Activated naive CD4-positive, alpha-beta T cell treated with anti-CD3 and anti-CD28 coated beads, Interleukin-2, amount 10 ng/mL, durations not matched to agents 7 days and 5 days (primary cell): ENCODE data around the gene ZNF423.
A peak's percentile ranks its signal among the peaks of the same experiment; 100 is the strongest.

ENCODE experiments used
- CTCF ChIA-PET: fragments of 350-600 bp; sonication (Branson Sonifier 250); formaldehyde crosslinking; loops from one replicate; lab custom pipeline; 2021; ENCODE audit warnings: antibody characterized with exemption; lab: Charles Lee
- DNase-seq: peaks from one replicate; pipeline ENCODE4 v3.0.0-alpha.2; 2020
- H3K27ac Mint-ChIP-seq: one replicate; pipeline ENCODE4 v1.8.0; 2021; ENCODE audit warnings: mild to moderate bottlenecking, moderate library complexity, mixed read lengths
- H3K27me3 Mint-ChIP-seq: one replicate; pipeline ENCODE4 v1.8.0; 2021; ENCODE audit warnings: mild to moderate bottlenecking, mixed read lengths
- H3K36me3 Mint-ChIP-seq: one replicate; pipeline ENCODE4 v1.8.0; 2021; ENCODE audit warnings: mixed read lengths
- H3K4me1 Mint-ChIP-seq: one replicate; pipeline ENCODE4 v1.8.0; 2021; ENCODE audit warnings: mixed read lengths
- H3K4me3 Mint-ChIP-seq: one replicate; pipeline ENCODE4 v1.8.0; 2021; ENCODE audit warnings: mild to moderate bottlenecking, moderate library complexity, mixed read lengths
- H3K9me3 Mint-ChIP-seq: one replicate; pipeline ENCODE4 v1.8.0; 2021; ENCODE audit warnings: mixed read lengths

The ZNF423 gene

DNA sequence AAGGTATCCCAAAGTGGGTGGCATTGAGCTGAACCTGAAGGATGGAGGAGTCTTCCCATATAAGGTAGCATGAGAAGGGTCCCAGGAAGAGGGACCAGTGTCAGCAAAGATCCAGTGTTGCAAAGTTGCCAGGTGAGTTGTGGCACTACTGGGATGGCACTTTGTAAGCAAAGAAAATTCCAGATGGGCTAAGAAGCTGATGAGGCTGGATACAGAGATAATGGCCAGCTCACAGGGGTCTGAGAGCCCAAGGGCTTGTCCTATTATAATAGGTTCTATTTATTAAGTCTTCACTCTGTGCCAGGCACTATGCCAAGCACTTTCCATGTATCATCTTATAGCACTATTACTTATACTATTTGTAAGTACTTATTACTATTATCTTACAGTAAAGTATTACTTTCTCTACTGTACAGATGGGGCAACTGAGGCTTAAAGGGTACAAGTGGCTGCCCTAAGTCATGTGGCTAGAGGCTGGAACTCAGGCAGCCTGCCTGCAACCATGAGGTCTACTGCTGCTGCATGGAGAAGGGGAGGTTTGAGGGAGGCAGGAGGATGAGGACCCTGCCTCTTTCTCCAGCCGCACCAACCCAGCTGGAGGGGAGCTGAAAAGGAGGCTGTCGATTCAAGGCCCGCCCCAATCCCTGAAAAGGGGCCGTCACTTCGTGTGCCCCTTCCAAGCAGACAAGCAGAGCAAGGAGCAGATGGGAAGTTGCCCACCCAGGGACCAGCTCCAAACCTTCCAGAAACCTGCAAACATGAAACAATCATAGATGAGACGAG lies 395.8 kb downstream of the ZNF423 start:
- CTCF ChIA-PET, result interaction anchor here (1.9 kb wide), 1 partner anchor 18 kb away, joined by 5 read pairs; no protein-coding TSS in a partner anchor
- H3K27ac Mint-ChIP-seq, result no peak overlapping the region
- H3K9me3 Mint-ChIP-seq, result no peaks in the 10 kb centered on the region
- no peaks in the 10 kb centered on the region for H3K36me3 Mint-ChIP-seq
- peaks cover 47% of the 10 kb centered on the region for H3K4me1 Mint-ChIP-seq
- DNase-seq, result no peak
- H3K4me3 Mint-ChIP-seq, result no peak overlapping the region
- H3K27me3 Mint-ChIP-seq, result peaks cover 12% of the 10 kb centered on the region

DNA sequence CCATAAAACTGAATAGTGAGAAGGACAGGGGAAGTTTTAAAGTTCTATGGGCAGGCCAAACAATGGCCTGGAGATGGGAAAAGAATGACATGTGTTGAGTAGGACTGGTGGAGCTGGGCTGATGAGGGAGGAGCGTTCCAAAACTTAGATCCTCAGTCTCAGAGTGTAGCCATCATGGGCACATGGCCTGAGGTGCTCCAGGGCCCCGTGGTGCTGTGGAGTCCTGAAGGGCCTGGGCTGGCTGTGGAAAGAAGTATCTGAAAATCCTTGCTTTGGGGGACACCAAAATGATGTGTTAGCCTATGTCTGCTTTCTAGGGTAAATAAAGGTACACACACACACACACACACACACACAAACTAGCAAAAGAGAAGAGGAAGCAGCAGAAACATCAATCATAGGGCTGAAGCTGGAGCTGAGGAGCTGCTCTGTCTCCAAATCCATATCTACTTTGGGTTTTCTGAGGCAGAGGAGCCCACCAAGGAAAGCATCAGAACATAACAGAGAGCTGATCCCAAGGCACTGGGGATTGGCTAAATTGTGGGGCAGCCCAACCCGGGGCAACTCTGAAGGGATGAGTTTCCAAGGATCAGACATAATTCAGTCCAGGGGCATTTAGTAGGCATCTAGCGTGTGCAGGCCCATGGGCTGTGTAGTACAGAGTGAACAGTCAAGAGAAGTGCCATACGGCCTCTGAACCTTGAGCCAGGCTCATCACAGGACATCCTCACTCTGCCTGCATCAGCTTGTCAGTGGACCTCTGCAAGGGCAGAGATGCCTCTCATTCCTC lies 397.1 kb downstream of the ZNF423 start:
- no peaks in the 10 kb centered on the region for H3K36me3 Mint-ChIP-seq
- H3K4me1 Mint-ChIP-seq, result peaks cover 37% of the 10 kb centered on the region
- no peak for DNase-seq
- H3K27ac Mint-ChIP-seq, result no peak overlapping the region
- H3K27me3 Mint-ChIP-seq, result peaks cover 7% of the 10 kb centered on the region
- H3K4me3 Mint-ChIP-seq, result no peak overlapping the region
- no peaks in the 10 kb centered on the region for H3K9me3 Mint-ChIP-seq
- CTCF ChIA-PET, result no interaction called here

DNA sequence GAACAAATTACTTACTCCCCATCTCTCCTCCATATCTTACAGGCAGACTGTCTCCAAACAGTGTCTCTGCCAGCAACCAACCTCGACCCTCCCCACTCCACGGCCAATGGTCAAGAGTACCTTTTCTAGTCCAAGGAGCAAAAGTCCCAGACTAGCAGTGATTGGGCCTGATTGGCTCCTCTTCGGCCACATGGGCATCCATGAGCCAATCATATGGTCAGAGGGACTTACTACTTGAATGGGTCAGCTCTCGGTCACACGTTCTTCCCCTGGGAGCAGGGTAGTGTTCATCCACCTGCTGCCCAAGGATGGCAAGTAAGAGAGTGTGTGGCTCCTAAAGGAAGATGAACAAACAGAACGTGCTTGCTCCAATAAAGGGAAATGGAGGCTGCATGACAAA lies 397.7 kb downstream of the ZNF423 start:
- H3K4me3 Mint-ChIP-seq, result no peak overlapping the region
- no peaks in the 10 kb centered on the region for H3K36me3 Mint-ChIP-seq

DNA sequence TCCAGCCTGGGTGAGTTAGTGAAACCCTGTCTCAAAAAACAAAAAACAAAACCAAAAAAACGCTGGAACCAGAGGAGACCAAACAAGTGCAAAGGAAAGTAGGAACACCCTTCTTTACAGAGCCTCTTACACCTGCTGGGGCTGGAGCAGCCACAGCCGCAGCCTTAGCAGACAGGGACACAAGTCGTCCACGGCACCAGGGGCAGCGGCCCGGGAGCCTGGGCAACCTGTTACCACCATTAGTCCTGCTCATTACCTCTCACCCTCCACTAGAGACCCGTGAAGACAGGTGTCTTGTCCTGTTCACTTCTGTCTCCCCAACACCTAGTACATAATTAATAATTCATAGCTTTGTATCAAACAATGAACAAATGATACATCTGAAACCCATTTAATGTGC lies 398.7 kb downstream of the ZNF423 start:
- H3K36me3 Mint-ChIP-seq, result no peaks in the 10 kb centered on the region
- CTCF ChIA-PET, result no interaction called here
- no peak overlapping the region for H3K27ac Mint-ChIP-seq
- H3K27me3 Mint-ChIP-seq, result peaks cover 17% of the 10 kb centered on the region
- no peak for DNase-seq
- peaks cover 20% of the 10 kb centered on the region for H3K4me1 Mint-ChIP-seq
- H3K4me3 Mint-ChIP-seq, result no peak overlapping the region
- no peaks in the 10 kb centered on the region for H3K9me3 Mint-ChIP-seq

More for the DNA sequence above, 397.7 kb downstream of the ZNF423 start:
- H3K27ac Mint-ChIP-seq, result no peak overlapping the region
- H3K9me3 Mint-ChIP-seq, result no peaks in the 10 kb centered on the region
- peaks cover 31% of the 10 kb centered on the region for H3K4me1 Mint-ChIP-seq
- CTCF ChIA-PET, result no interaction called here
- peaks cover 9% of the 10 kb centered on the region for H3K27me3 Mint-ChIP-seq
- DNase-seq, result no peak

DNA sequence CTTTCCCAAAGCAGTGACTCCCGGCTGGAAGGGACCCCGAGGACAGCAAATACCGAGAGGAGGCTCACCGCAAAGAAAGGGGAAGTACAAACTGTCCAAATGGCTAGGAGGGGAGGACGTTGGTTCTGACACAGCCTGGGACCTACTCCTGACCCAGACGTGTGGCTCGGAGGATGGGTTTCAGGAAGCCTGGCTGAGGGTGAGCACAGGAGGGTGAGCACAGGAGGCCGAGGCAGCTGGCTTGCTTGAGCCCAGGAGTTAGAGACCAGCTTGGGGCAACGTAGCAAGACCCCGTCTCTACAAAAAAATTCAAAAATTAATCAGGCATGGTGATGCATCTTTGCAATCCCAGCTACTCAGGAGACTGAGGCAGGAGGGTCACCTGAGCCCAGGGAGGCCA lies 399.1 kb downstream of the ZNF423 start:
- CTCF ChIA-PET, result no interaction called here
- Mint-ChIP-seq H3K27ac (no peak overlapping the region), H3K4me3 (no peak overlapping the region), H3K27me3 (peaks cover 17% of the 10 kb centered on the region), H3K36me3 (no peaks in the 10 kb centered on the region), H3K4me1 (peaks cover 16% of the 10 kb centered on the region), H3K9me3 (no peaks in the 10 kb centered on the region)
- DNase-seq, result no peak

DNA sequence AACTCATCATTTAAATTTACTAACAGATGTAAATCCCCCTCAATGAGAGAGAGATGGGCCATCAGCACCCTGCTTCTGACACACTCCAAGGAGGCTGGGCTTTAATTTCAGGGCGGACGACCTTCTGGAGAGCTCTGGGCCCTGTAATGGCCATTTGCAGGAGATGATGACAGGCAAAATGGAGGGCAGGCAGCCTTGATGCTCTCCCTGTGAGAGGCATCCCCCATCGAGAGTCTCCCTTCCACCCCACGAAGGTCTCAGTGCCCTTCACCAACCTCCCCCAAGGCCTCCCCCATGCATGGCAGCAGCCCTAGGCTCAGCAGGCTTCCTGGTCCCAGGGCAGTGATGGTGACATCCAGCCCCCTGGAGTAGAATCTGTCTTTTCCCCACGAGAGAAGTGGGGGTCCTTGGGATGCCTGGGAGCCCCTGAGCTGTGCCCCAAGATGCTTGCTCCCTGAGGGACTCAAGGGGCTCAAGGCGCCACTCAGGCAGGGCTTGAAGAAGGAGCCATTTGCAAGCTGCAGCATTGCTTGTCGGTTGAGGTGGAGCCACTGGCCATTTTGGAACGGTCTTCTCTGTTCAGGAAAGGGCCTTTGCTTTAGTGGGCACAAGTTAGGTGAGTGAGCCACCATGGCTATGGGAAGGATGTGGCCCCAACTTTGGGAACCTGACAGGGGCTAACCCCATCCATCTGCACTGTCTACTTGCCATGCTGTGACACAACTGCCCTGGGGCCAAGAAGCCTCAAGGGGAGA lies 399.7 kb downstream of the ZNF423 start:
- Mint-ChIP-seq H3K27me3 (peaks cover 23% of the 10 kb centered on the region), H3K36me3 (no peaks in the 10 kb centered on the region), H3K27ac (no peak overlapping the region), H3K4me3 (no peak overlapping the region), H3K9me3 (no peaks in the 10 kb centered on the region), H3K4me1 (peaks cover 10% of the 10 kb centered on the region)
- no peak for DNase-seq
- CTCF ChIA-PET, result no interaction called here

DNA sequence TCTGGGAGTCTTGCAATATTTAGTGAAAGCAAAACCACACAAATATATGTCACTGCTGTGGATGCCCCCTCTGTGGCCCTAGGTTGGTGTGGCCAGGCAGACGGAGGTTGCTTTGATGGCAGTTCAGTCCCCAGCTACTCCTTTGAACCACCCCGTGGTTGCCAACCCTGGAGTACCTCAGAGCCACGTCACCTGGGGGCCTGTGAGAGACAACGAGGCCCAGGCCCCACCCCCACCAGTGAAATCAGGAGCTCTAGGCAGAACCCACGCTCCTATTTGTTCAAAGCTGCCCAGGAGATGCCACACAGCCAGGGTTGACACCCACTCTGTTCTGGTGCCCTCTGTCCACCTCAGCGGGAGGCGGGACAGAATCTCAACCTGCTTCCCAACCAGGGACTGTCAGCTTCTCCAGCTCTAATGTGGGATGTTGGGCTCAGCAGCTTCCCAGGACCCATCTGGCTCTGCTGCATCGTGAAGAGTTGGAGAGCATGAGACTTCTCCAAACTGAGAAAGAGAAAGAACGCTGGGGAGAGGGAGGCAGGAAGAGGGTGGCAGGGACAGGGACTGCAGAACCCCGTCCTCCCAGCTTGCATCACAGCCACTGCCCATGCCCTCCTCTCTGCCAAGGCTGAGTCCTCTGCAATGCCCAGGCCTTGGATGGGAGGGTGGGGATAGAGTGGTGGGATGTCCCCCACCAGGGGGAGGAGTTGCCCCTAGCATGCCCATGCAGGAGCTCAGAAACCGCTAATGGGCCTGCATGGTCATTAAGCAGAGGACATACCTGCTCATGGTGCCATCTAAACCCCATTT lies 400.5 kb downstream of the ZNF423 start:
- CTCF ChIA-PET, result no interaction called here
- H3K9me3 Mint-ChIP-seq, result no peaks in the 10 kb centered on the region

DNA sequence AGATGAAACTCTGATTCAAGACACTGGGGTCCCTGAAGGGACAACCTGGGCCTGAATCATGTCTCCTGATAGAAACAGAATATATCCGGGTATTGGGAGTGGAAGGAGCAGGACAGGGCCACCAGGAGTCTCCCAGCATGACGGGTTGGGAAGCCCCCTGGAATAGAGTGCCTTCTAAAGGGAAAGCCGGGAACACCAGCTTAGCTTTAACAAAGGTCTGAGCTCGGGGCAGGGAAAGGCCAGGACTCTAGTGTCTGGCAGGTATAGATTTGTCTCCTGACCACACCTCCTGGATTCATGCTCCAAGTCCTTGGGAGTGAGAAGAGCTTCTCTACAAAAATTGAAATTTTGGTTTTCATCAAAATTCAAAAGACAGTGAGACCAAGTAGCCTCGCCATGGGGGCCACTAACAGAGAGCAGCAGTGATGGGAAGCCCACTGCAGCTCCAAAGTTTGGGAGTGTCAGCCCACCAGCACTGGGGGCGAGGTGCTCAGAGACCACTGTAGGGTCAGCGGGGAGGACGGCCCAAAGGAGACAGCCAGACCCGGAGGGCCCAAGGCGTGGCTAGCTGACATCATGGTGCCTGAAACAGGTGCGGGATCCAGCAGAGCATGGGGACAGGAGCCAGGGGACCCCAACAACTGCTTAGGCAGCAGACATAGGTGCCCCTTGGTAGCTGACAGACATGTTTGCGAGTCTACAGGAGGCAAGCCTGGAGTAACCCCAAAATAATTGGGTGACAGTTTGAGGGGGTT lies 401.3 kb downstream of the ZNF423 start:
- no peak for DNase-seq
- Mint-ChIP-seq H3K4me1 (no peaks in the 10 kb centered on the region), H3K27me3 (peaks cover 25% of the 10 kb centered on the region), H3K9me3 (no peaks in the 10 kb centered on the region), H3K36me3 (no peaks in the 10 kb centered on the region), H3K27ac (no peak overlapping the region), H3K4me3 (no peak overlapping the region)
- CTCF ChIA-PET, result interaction anchor here (0.9 kb wide), 1 partner anchor 9 kb away, joined by 3 read pairs; no protein-coding TSS in a partner anchor

More for the DNA sequence above, 400.5 kb downstream of the ZNF423 start:
- H3K4me3 Mint-ChIP-seq, result no peak overlapping the region
- H3K27me3 Mint-ChIP-seq, result peaks cover 25% of the 10 kb centered on the region
- no peak for DNase-seq
- H3K4me1 Mint-ChIP-seq, result peaks cover 2% of the 10 kb centered on the region
- no peak overlapping the region for H3K27ac Mint-ChIP-seq
- H3K36me3 Mint-ChIP-seq, result no peaks in the 10 kb centered on the region

DNA sequence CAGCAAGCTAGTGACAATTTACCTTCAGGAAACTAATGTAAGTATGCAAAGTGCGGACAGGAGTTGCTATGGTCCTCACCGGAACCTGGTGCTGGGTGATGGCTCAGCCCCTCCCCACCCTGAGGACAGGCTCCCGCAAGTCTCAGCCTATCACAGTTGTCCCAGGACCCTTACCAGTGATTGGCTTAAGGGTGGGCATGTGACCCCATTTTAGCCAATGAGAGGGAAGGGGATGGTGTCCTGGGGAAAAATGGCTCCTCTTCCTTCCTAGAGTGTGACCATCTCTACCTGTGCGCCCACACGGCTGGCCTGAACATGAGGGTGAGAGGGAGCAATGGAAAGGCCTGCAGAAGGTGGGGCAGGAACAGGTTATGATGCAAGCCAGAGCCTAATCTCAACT lies 401.9 kb downstream of the ZNF423 start:
- Mint-ChIP-seq H3K36me3 (no peaks in the 10 kb centered on the region), H3K9me3 (no peaks in the 10 kb centered on the region), H3K27me3 (peaks cover 25% of the 10 kb centered on the region), H3K27ac (no peak overlapping the region), H3K4me3 (no peak overlapping the region), H3K4me1 (no peaks in the 10 kb centered on the region)
- CTCF ChIA-PET, result interaction anchor here (0.9 kb wide), 1 partner anchor 9 kb away, joined by 3 read pairs; no protein-coding TSS in a partner anchor
- peak; percentile 4 for DNase-seq

DNA sequence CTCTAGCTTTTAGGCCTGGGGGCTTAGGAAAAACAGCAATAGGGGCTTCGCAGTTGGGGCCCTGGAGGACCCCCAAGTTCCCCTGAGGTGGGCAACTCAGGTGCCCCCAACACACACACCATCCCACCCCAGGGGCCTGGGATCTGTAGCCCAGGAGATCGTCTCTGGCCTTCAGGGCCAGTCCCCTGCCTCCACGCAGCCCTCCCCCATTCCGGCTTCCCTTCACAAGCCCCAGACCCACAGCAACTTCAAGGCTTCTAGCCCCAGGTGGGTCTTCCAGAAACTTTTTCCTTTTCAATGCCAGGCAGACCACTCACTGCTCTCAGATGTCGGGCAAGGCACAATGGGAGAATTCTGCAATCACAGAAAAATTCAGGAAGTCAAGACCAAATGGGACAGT lies 402.9 kb downstream of the ZNF423 start:
- Mint-ChIP-seq H3K27me3 (peaks cover 25% of the 10 kb centered on the region), H3K27ac (no peak overlapping the region), H3K4me1 (no peaks in the 10 kb centered on the region), H3K4me3 (no peak overlapping the region), H3K36me3 (no peaks in the 10 kb centered on the region), H3K9me3 (no peaks in the 10 kb centered on the region)
- peak; percentile 1 for DNase-seq
- CTCF ChIA-PET, result no interaction called here

DNA sequence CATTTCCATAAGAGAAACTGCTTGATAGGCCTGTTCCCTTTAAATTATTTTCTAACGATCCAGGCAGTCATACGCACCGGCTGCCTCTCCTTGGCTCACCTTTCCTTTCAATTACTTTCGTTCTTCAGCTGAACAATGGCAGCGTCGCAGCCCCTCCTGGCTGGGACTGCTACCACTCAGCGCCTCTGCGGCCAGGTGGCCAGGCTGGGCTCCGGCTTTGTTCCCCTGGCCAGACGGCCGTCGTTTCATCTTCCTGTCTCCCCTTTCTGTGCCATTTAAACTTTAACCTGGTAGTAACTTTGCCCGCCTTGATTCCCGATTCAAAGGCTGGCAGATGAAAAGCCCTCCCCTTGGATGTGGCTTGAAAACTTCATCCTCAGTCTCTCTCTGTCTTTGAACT lies 403.3 kb downstream of the ZNF423 start:
- Mint-ChIP-seq H3K36me3 (no peaks in the 10 kb centered on the region), H3K27me3 (peaks cover 25% of the 10 kb centered on the region), H3K4me3 (no peak overlapping the region), H3K4me1 (no peaks in the 10 kb centered on the region), H3K9me3 (no peaks in the 10 kb centered on the region), H3K27ac (no peak overlapping the region)
- CTCF ChIA-PET, result no interaction called here
- DNase-seq, result peak; percentile 10

DNA sequence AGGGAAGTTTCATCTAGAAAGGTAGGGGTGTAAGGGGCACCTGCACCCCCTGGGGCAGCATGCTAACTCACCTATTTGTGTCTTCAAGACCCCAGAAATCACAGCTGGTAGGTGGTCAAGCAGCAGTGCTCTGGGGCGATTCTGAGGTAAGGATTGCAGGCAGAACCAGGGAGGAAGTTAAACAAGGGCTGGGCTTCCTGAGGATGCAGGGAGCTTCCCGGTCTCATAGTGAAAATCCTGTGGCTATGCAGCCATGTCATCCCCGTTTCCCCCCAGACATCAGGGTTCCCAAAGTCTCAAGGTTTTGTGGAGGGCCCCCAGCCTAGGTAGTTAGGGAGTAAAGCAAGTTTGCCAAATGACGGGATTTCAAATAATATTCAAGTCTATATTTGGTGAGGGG lies 403.8 kb downstream of the ZNF423 start:
- no peak overlapping the region for H3K4me3 Mint-ChIP-seq
- H3K27me3 Mint-ChIP-seq, result peaks cover 25% of the 10 kb centered on the region
- no peaks in the 10 kb centered on the region for H3K4me1 Mint-ChIP-seq
- CTCF ChIA-PET, result no interaction called here
- DNase-seq, result peak; percentile 8
- no peak overlapping the region for H3K27ac Mint-ChIP-seq
- H3K9me3 Mint-ChIP-seq, result no peaks in the 10 kb centered on the region
- no peaks in the 10 kb centered on the region for H3K36me3 Mint-ChIP-seq

DNA sequence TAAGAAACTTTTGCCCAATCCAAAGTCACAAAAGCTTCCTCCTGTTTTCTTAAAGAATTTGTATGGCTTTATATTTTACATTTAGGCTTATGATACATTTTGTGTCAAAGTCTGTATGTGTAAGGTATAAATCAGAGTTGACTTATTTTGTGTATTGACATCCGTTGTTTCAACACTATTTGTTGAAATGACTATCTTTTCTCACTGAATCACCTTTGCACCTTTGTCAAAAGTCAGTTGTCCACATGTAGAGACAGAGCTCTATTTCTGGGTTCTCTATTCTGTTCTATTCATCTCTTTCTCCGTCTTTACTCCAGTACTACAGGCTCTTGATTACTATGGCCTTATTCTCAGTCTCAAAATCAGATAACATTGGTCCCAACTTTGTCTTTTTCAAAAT lies 409.1 kb downstream of the ZNF423 start:
- H3K4me3 Mint-ChIP-seq, result no peak overlapping the region
- no peaks in the 10 kb centered on the region for H3K9me3 Mint-ChIP-seq
- H3K36me3 Mint-ChIP-seq, result no peaks in the 10 kb centered on the region
- CTCF ChIA-PET, result no interaction called here
- DNase-seq, result no peak
- no peak overlapping the region for H3K27ac Mint-ChIP-seq
- peaks cover 13% of the 10 kb centered on the region for H3K4me1 Mint-ChIP-seq
- H3K27me3 Mint-ChIP-seq, result peaks cover 18% of the 10 kb centered on the region
